ENCODE results near the gene AATK.

Gene AATK

GRCh38 chr17:81180836-81181810 lies 15.1 kb upstream of the AATK start:
- TF ChIP-seq ZC3H10 (CRISPR knock-in tag; IDR thresholded peaks at IDR 0.05) (no peak), ZNF565 (CRISPR knock-in tag; conservative IDR thresholded peaks at IDR 0.05; ENCODE audit: low read depth) (no peak), CREB5 (CRISPR knock-in tag; IDR thresholded peaks at IDR 0.05; ENCODE audit: low read depth) (no peak), TSHZ2 (CRISPR knock-in tag; IDR thresholded peaks at IDR 0.05) (no peak), ZFP3 (CRISPR knock-in tag; IDR thresholded peaks at IDR 0.05) (no peak), TOX (CRISPR knock-in tag; IDR thresholded peaks at IDR 0.05; ENCODE audit: borderline replicate concordance) (no peak), POU6F1 (CRISPR knock-in tag; IDR thresholded peaks at IDR 0.05; ENCODE audit: borderline replicate concordance, low read depth) (no peak), ZNF8 (CRISPR knock-in tag; IDR thresholded peaks at IDR 0.05) (no peak), TCF4 (CRISPR knock-in tag; IDR thresholded peaks at IDR 0.05; ENCODE audit: borderline replicate concordance) (no peak), ARNTL (CRISPR knock-in tag; IDR thresholded peaks at IDR 0.05; ENCODE audit: borderline replicate concordance, low read depth) (no peak)
- no peak for ATAC-seq

- ATAC-seq: no peak
- no peak for TF ChIP-seq PATZ1 (CRISPR knock-in tag; IDR thresholded peaks at IDR 0.05; ENCODE audit: borderline replicate concordance)
- no peak for TF ChIP-seq TCF4 (CRISPR knock-in tag; IDR thresholded peaks at IDR 0.05; ENCODE audit: borderline replicate concordance)
- TF ChIP-seq ARNTL (CRISPR knock-in tag; IDR thresholded peaks at IDR 0.05; ENCODE audit: borderline replicate concordance, low read depth): no peak
- no peak for TF ChIP-seq ZC3H10 (CRISPR knock-in tag; IDR thresholded peaks at IDR 0.05)
- TF ChIP-seq TSHZ2 (CRISPR knock-in tag; IDR thresholded peaks at IDR 0.05): no peak
- TF ChIP-seq CREB5 (CRISPR knock-in tag; IDR thresholded peaks at IDR 0.05; ENCODE audit: low read depth): no peak
- TF ChIP-seq RARB (CRISPR knock-in tag; IDR thresholded peaks at IDR 0.05): no peak
- no peak for TF ChIP-seq GLIS3 (CRISPR knock-in tag; IDR thresholded peaks at IDR 0.05)
- TF ChIP-seq ZNF565 (CRISPR knock-in tag; conservative IDR thresholded peaks at IDR 0.05; ENCODE audit: low read depth): no peak
- TF ChIP-seq CSRNP3 (CRISPR knock-in tag; IDR thresholded peaks at IDR 0.05): no peak
- no peak for TF ChIP-seq TOX (CRISPR knock-in tag; IDR thresholded peaks at IDR 0.05; ENCODE audit: borderline replicate concordance)
- TF ChIP-seq POU6F1 (CRISPR knock-in tag; IDR thresholded peaks at IDR 0.05; ENCODE audit: borderline replicate concordance, low read depth): no peak
- no peak for TF ChIP-seq PPARA (CRISPR knock-in tag; IDR thresholded peaks at IDR 0.05; ENCODE audit: borderline replicate concordance)
- no peak for TF ChIP-seq ESRRG (CRISPR knock-in tag; IDR thresholded peaks at IDR 0.05)
- no peak for TF ChIP-seq OSR1 (CRISPR knock-in tag; IDR thresholded peaks at IDR 0.05)
- no peak for TF ChIP-seq BACH2 (CRISPR knock-in tag; IDR thresholded peaks at IDR 0.05; ENCODE audit: borderline replicate concordance)
- TF ChIP-seq ISL1 (CRISPR knock-in tag; IDR thresholded peaks at IDR 0.05): no peak
- no peak for TF ChIP-seq ZFP30 (CRISPR knock-in tag; IDR thresholded peaks at IDR 0.05)
Measured at GRCh38 chr17:81179861-81180260, 13.8 kb upstream of the AATK start.

Measured in SK-N-SH treated with all-trans-retinoic acid at 6 μM for 48 hours (cell line).